Measurements from ENCODE around the gene TMPRSS11D.

Gene TMPRSS11D

DNA sequence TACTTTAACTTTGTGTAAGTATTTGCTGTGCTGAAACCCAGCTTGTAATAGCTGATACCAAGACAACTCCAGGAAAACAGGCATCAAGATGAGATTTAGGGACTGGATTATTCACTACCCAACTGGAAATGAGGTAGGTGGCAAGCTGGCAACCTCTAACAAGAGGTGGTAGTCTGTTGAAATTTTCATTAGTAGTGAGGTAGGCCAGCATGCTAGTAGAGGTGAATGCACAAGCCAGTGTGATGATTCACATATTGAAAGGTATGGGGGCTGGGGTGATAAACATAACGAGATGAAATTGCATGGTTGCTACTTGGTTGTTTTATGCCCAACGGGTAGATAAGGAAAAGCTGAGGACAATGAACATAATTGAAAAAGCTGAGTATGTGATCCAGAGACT, 8.5 kb upstream of the TMPRSS11D start:
- TF ChIP-seq NFIC (IDR thresholded peaks at IDR 0.05) (no peak), CREB1 (IDR thresholded peaks at IDR 0.05; ENCODE audit: low read depth) (no peak), TCF12 (IDR thresholded peaks at IDR 0.05; ENCODE audit: low read depth) (no peak), ZBTB7A (IDR thresholded peaks at IDR 0.05; ENCODE audit: low read depth) (no peak), YY1 (IDR thresholded peaks at IDR 0.05; ENCODE audit: low read depth) (no peak), TAF1 (IDR thresholded peaks at IDR 0.05; ENCODE audit: low read depth) (no peak), EP300 (IDR thresholded peaks at IDR 0.05; ENCODE audit: borderline replicate concordance) (no peak), CEBPB (IDR thresholded peaks at IDR 0.05) (no peak), RAD21 (IDR thresholded peaks at IDR 0.05; ENCODE audit: low read depth) (no peak), FOXM1 (IDR thresholded peaks at IDR 0.05; ENCODE audit: borderline replicate concordance, low read depth) (no peak), TEAD4 (IDR thresholded peaks at IDR 0.05) (no peak), EGR1 (IDR thresholded peaks at IDR 0.05) (no peak)
- TF ChIP-seq, protein P1, sequence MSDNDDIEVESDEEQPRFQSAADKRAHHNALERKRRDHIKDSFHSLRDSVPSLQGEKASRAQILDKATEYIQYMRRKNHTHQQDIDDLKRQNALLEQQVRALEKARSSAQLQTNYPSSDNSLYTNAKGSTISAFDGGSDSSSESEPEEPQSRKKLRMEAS (IDR thresholded peaks at IDR 0.05): no peak
- TF ChIP-seq, protein P2, sequence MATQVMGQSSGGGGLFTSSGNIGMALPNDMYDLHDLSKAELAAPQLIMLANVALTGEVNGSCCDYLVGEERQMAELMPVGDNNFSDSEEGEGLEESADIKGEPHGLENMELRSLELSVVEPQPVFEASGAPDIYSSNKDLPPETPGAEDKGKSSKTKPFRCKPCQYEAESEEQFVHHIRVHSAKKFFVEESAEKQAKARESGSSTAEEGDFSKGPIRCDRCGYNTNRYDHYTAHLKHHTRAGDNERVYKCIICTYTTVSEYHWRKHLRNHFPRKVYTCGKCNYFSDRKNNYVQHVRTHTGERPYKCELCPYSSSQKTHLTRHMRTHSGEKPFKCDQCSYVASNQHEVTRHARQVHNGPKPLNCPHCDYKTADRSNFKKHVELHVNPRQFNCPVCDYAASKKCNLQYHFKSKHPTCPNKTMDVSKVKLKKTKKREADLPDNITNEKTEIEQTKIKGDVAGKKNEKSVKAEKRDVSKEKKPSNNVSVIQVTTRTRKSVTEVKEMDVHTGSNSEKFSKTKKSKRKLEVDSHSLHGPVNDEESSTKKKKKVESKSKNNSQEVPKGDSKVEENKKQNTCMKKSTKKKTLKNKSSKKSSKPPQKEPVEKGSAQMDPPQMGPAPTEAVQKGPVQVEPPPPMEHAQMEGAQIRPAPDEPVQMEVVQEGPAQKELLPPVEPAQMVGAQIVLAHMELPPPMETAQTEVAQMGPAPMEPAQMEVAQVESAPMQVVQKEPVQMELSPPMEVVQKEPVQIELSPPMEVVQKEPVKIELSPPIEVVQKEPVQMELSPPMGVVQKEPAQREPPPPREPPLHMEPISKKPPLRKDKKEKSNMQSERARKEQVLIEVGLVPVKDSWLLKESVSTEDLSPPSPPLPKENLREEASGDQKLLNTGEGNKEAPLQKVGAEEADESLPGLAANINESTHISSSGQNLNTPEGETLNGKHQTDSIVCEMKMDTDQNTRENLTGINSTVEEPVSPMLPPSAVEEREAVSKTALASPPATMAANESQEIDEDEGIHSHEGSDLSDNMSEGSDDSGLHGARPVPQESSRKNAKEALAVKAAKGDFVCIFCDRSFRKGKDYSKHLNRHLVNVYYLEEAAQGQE (IDR thresholded peaks at IDR 0.05; ENCODE audit: low read depth): no peak
- TF ChIP-seq, protein P3, sequence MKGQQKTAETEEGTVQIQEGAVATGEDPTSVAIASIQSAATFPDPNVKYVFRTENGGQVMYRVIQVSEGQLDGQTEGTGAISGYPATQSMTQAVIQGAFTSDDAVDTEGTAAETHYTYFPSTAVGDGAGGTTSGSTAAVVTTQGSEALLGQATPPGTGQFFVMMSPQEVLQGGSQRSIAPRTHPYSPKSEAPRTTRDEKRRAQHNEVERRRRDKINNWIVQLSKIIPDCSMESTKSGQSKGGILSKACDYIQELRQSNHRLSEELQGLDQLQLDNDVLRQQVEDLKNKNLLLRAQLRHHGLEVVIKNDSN (IDR thresholded peaks at IDR 0.05): no peak

DNA sequence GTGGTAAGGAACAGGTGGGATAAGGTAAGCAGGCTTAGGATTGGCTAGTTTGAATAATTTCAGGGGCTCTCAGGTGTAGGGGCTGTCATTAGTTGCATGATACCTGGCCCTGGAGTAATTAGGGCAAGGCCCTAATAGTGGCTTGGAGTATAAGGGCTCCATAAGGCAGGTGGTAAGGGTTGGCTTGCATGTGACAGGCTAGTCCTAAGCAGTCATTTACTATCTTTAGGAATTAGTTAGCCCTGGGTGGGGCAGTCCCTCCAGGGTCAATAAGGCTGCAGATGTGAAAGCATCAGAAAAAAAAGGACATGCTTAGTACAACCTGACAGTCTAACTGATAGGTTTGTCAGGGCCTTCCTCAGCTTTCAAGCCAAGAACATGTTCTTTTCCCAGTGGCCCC, 7.8 kb upstream of the TMPRSS11D start:
- no peak for TF ChIP-seq YY1 (IDR thresholded peaks at IDR 0.05; ENCODE audit: low read depth)
- TF ChIP-seq ZBTB7A (IDR thresholded peaks at IDR 0.05; ENCODE audit: low read depth): no peak
- TF ChIP-seq CREB1 (IDR thresholded peaks at IDR 0.05; ENCODE audit: low read depth): no peak
- TF ChIP-seq NFIC (IDR thresholded peaks at IDR 0.05): no peak
- no peak for TF ChIP-seq TAF1 (IDR thresholded peaks at IDR 0.05; ENCODE audit: low read depth)
- TF ChIP-seq EGR1 (IDR thresholded peaks at IDR 0.05): no peak
- no peak for TF ChIP-seq TCF12 (IDR thresholded peaks at IDR 0.05; ENCODE audit: low read depth)
- no peak for TF ChIP-seq EP300 (IDR thresholded peaks at IDR 0.05; ENCODE audit: borderline replicate concordance)
- TF ChIP-seq, protein P1 (IDR thresholded peaks at IDR 0.05): no peak
- no peak for TF ChIP-seq TEAD4 (IDR thresholded peaks at IDR 0.05)
- TF ChIP-seq FOXM1 (IDR thresholded peaks at IDR 0.05; ENCODE audit: borderline replicate concordance, low read depth): no peak
- TF ChIP-seq CEBPB (IDR thresholded peaks at IDR 0.05): no peak
- TF ChIP-seq, protein P2 (IDR thresholded peaks at IDR 0.05; ENCODE audit: low read depth): no peak
- TF ChIP-seq, protein P3 (IDR thresholded peaks at IDR 0.05): no peak

- TF ChIP-seq EGR1 (IDR thresholded peaks at IDR 0.05) (no peak), ZBTB7A (IDR thresholded peaks at IDR 0.05; ENCODE audit: low read depth) (no peak), FOXM1 (IDR thresholded peaks at IDR 0.05; ENCODE audit: borderline replicate concordance, low read depth) (no peak)
Observed at GRCh38 chr4:67886281-67886680, 2.5 kb upstream of the TMPRSS11D start.

- TF ChIP-seq, protein P2 (IDR thresholded peaks at IDR 0.05; ENCODE audit: low read depth): no peak
Observed at GRCh38 chr4:67885762-67886161, 2.0 kb upstream of the TMPRSS11D start.

DNA sequence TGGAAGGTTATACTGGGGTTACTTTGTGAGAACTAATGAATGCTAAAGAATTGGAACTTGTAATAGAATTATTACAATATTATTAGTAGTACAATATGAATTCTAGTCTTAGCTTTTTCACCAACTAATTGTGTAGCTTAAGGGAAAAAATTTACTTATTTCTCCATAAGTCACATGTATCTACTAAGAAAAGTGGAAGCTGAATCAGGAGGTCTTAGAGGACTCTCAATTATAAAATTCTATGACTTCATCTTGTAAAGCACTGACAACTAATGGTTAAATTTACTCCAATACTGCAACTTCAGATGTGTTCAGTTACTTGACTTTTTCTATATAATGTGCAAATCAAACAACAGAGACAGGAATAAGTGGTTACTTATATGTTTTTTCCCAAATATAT, 899 bp upstream of the TMPRSS11D start:
- TF ChIP-seq, protein P1 (IDR thresholded peaks at IDR 0.05): no peak
- TF ChIP-seq, protein P3 (IDR thresholded peaks at IDR 0.05): no peak
- no peak for TF ChIP-seq ZBTB7A (IDR thresholded peaks at IDR 0.05; ENCODE audit: low read depth)
- TF ChIP-seq EGR1 (IDR thresholded peaks at IDR 0.05): no peak
- TF ChIP-seq RAD21 (IDR thresholded peaks at IDR 0.05; ENCODE audit: low read depth): no peak
- TF ChIP-seq TCF12 (IDR thresholded peaks at IDR 0.05; ENCODE audit: low read depth): no peak
- no peak for TF ChIP-seq CREB1 (IDR thresholded peaks at IDR 0.05; ENCODE audit: low read depth)
- TF ChIP-seq FOXM1 (IDR thresholded peaks at IDR 0.05; ENCODE audit: borderline replicate concordance, low read depth): no peak
- no peak for TF ChIP-seq EP300 (IDR thresholded peaks at IDR 0.05; ENCODE audit: borderline replicate concordance)
- TF ChIP-seq CEBPB (IDR thresholded peaks at IDR 0.05): no peak
- no peak for TF ChIP-seq NFIC (IDR thresholded peaks at IDR 0.05)
- no peak for TF ChIP-seq TEAD4 (IDR thresholded peaks at IDR 0.05)
- no peak for TF ChIP-seq TAF1 (IDR thresholded peaks at IDR 0.05; ENCODE audit: low read depth)
- TF ChIP-seq, protein P2 (IDR thresholded peaks at IDR 0.05; ENCODE audit: low read depth): no peak
- TF ChIP-seq YY1 (IDR thresholded peaks at IDR 0.05; ENCODE audit: low read depth): no peak
